GM10248 (cell line): ENCODE measurements around the gene SCP2.

ENCODE experiments used
- CTCF ChIA-PET: fragments of 300-600 bp; sonication (Branson Sonifier 250); formaldehyde crosslinking; extraction: SDS; loops from one replicate; lab custom pipeline; 2021; ENCODE audit warnings: antibody characterized with exemption; lab: Yijun Ruan, JAX
- POLR2A ChIA-PET: fragments of 350-650 bp; sonication (Branson Sonifier 250); formaldehyde crosslinking; extraction: SDS; loops from one replicate; lab custom pipeline; 2020; ENCODE audit warnings: antibody characterized with exemption; lab: Yijun Ruan, JAX
- DNase-seq: peaks from one replicate; pipeline ENCODE4 v3.0.0; 2012; ENCODE audit errors: extremely low spot score
- TF ChIP-seq, protein P1 (sequence below): IDR thresholded peaks from 2 replicates; pipeline ENCODE4 v1.5.1; 2012; ENCODE audit warnings: mild to moderate bottlenecking, low read depth; ENCODE audit errors: extremely low read depth, missing control alignments, control extremely low read depth

SCP2 gene

DNA sequence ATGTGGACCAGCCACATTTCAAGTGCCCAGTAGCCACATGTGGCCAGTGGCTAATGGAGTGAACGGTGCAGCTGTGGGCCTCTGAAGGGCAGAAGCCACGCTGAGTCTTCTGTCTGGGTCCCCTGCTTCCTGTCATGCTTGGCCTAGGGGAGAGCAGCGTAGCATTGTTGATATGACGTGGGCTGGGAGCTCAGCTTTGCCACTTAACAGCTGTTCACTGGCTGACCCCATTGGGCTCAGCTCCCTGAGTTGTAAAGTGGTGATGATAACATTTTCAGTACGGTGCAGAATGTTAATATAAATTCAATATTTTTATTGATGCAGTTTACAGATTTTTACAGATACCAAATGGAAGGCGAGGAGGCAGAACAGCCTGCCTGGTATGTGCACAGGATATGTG is 139.4 kb downstream of the SCP2 start:
- no peak for DNase-seq
- ChIA-PET POLR2A (no interaction called here), CTCF (interaction anchor here (1.2 kb wide), 1 partner anchor 9 kb away, joined by 3 read pairs; no protein-coding TSS in a partner anchor)
- TF ChIP-seq, protein P1, sequence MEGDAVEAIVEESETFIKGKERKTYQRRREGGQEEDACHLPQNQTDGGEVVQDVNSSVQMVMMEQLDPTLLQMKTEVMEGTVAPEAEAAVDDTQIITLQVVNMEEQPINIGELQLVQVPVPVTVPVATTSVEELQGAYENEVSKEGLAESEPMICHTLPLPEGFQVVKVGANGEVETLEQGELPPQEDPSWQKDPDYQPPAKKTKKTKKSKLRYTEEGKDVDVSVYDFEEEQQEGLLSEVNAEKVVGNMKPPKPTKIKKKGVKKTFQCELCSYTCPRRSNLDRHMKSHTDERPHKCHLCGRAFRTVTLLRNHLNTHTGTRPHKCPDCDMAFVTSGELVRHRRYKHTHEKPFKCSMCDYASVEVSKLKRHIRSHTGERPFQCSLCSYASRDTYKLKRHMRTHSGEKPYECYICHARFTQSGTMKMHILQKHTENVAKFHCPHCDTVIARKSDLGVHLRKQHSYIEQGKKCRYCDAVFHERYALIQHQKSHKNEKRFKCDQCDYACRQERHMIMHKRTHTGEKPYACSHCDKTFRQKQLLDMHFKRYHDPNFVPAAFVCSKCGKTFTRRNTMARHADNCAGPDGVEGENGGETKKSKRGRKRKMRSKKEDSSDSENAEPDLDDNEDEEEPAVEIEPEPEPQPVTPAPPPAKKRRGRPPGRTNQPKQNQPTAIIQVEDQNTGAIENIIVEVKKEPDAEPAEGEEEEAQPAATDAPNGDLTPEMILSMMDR, result no peak

DNA sequence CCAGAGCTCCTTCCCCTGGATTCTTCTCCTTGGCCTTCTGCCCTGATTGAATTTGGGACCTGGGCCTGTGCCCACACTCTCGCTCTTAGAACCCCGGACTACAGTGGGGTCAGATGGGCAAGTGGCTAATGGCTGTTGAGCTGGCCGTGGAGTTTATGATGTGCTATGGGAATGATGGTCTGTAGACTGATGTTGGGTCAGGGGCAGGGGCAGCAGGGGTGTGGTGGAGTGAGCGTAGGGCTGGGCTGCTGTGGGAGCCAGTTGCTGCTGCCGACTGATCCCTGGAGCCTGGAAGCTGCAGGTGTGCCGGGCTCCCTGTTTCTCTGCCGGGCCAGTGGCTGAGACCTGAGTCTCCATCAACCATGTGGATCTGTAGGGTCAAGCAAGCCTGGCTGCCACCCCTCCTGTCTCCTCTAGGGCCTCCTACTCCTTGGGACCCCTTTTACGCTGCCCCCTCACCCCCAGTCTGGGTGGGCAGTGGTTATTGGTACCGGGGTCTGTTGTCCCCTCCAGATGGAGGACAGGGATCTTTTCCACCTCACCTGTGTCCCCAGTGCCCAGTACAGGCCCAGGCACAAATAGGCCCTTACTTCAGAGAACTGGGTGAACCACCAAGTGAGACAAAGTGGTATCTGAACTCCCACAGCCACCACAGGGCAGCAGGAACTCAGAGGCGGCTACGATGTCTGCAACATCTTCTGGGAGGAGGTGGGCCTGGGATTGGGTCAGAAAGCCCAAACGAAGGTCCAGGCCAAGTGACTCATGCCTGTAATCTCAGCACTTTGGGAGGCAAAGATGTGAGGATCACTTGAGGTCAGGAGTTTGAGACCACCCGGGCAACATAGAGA is 140.0 kb downstream of the SCP2 start:
- TF ChIP-seq, protein P1, result no peak

DNA sequence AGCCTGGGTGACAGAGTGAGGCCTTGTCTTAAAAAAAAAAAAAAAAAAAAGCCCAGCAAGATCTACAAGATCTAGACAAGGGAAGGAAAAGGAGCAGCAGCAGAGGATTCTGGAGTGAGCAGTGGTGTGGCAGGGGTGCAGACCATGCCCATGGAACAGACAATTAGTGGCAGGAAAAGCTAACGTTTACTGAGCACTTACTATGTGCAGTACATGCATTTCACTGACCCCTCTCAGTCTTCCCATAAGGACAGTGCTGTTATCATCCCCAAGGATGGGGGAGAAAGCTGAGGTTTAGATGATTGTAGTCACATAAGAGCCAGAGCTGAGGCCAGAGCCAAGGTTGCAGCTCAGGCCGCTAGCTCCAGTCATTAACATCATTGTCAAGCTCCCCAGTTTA is 140.8 kb downstream of the SCP2 start:
- ChIA-PET CTCF (interaction anchor here (1.1 to 1.5 kb wide), 2 partner anchors 11 to 115 kb away, joined by 3 to 5 read pairs; no protein-coding TSS in a partner anchor), POLR2A (interaction anchor here (0.6 kb wide), 2 partner anchors 15 to 54 kb away, joined by 6 read pairs; no protein-coding TSS in a partner anchor)
- no peak for DNase-seq
- TF ChIP-seq, protein P1, result no peak

More for the DNA sequence above, 140.0 kb downstream of the SCP2 start:
- DNase-seq, result no peak
- POLR2A ChIA-PET, result interaction anchor here (0.6 kb wide), 1 partner anchor 14 kb away, joined by 6 read pairs; no protein-coding TSS in a partner anchor
- CTCF ChIA-PET, result interaction anchor here (1.2 kb wide), 1 partner anchor 10 kb away, joined by 3 read pairs; no protein-coding TSS in a partner anchor

DNA sequence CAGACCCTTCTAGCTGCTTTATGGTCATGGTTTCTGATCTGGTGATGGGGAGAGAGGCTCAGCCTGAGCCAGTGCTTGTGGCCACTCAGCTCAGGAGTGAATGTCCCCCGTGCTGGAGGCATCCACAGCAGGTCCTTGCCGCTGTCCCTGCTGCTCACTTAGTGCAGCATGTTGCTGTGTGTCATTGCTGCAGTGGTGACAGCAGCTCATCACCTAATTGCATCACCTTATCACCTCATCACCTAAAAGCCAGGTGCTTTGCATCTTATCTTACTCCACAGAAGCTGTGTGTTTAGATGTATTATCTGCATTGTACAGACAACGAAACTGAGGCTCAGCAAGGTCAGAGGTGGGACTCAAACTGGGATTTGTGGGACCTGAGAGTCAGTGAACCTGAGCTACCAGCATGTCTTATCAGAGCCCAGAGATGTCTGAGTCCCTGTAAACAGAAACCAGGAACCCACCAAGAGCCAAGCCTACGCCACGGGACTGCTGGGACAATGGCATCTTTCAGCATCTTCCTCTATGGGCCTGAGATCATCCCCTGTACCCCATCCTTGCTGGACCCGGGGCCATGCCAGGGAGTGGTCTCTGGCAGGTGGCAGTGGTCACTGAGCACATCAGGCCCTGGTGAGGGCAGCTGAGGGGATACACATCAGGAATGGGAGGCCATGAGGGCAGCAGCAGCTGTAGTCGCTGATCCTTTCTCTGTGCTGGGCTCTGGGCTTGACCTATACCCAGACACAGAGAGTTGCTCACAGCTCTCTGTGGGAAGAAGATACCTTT is 141.4 kb downstream of the SCP2 start:
- DNase-seq, result no peak
- TF ChIP-seq, protein P1, result no peak
- ChIA-PET POLR2A (interaction anchor here (0.6 kb wide), 1 partner anchor 55 kb away, joined by 6 read pairs; no protein-coding TSS in a partner anchor), CTCF (interaction anchor here (1.1 to 1.5 kb wide), 2 partner anchors 11 to 114 kb away, joined by 3 to 5 read pairs; no protein-coding TSS in a partner anchor)

DNA sequence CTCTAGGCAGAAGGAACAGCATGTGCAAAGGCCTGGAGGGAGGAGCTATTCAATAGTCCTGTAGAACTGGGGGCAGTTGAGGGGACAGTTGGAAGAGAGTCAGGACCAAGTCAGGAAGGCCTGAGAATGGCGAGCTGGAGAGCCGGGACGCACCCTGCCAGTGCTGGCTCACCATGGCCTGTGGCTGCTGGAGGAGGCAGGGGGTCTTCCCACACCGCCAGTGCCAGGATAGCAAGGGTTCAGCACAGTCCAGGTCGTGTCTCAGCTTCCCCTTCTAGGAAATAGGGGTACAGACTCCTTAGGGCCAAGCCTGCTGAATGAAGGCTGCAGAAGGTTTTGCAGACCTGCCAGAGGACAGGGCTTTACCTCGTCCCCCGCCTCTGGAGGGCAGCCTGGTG is 142.2 kb downstream of the SCP2 start:
- CTCF ChIA-PET, result interaction anchor here (1.5 kb wide), 1 partner anchor 113 kb away, joined by 5 read pairs; no protein-coding TSS in a partner anchor
- DNase-seq, result no peak
- TF ChIP-seq, protein P1, result no peak
- POLR2A ChIA-PET, result no interaction called here
